Activated T-cell treated with anti-CD3 and anti-CD28 coated beads, Interleukin-2, amount 50 U/mL, for 4 hours (primary cell): ENCODE results near the gene TMC2. TPM values are rescaled to one million over a fixed set of nuclear protein-coding genes. Genes with fewer than 3 reads are reported as not detected.
A peak's percentile ranks its signal among the peaks of the same experiment; 100 is the strongest.

Experiments used
- ATAC-seq, 2 donors: fragments of 200-7000 bp; cut with Tn5 transposase; one replicate each; pipeline ENCODE4 v1.10.0; 2021
- DNase-seq: peaks from one replicate; pipeline ENCODE4 v3.0.0-alpha.2; 2020
- H3K27me3 Mint-ChIP-seq: one replicate; pipeline ENCODE4 v1.8.0; 2021; ENCODE audit warnings: low read depth, mixed read lengths
- H3K36me3 Mint-ChIP-seq: one replicate; pipeline ENCODE4 v1.8.0; 2022; ENCODE audit warnings: mixed read lengths; ENCODE audit not compliant: insufficient read depth
- H3K4me1 Mint-ChIP-seq: one replicate; pipeline ENCODE4 v1.8.0; 2021; ENCODE audit warnings: low read depth, mixed read lengths
- H3K4me3 Mint-ChIP-seq: one replicate; pipeline ENCODE4 v1.8.0; 2021; ENCODE audit warnings: mild to moderate bottlenecking, moderate library complexity, mixed read lengths
- H3K9me3 Mint-ChIP-seq: one replicate; pipeline ENCODE4 v1.8.0; 2021; ENCODE audit warnings: mixed read lengths
- total RNA-seq, 3 donors: library from RNA; stranded (reverse); gene quantifications; one replicate each; pipeline ENCODE4 v1.2.1, GENCODE V29; 2021

TMC2 gene
- total RNA-seq, 3 donors from 2014 or later, result not detected

DNA sequence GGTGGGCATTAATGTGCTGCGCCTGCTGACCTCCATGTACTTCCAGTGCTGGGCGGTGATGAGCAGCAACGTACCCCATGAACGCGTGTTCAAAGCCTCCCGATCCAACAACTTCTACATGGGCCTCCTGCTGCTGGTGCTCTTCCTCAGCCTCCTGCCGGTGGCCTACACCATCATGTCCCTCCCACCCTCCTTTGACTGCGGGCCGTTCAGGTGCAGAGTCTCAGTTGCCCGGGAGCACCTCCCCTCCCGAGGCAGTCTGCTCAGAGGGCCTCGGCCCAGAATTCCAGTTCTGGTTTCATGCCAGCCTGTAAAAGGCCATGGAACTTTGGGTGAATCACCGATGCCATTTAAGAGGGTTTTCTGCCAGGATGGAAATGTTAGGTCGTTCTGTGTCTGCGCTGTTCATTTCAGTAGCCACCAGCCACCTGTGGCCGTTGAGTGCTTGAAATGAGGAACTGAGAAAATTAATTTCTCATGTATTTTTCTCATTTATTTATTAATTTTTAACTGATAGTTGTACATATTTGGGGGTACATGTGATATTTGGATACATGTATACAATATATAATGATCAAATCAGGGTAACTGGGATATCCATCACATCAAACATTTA lies 80.8 kb downstream of the TMC2 start:
- DNase-seq (no peak), ATAC-seq (no peak)
- no peak overlapping the region for H3K4me3 Mint-ChIP-seq
- peaks cover 30% of the 10 kb centered on the region for H3K27me3 Mint-ChIP-seq
- no peaks in the 10 kb centered on the region for H3K9me3 Mint-ChIP-seq
- no peaks in the 10 kb centered on the region for H3K4me1 Mint-ChIP-seq
- H3K36me3 Mint-ChIP-seq, result no peaks in the 10 kb centered on the region

DNA sequence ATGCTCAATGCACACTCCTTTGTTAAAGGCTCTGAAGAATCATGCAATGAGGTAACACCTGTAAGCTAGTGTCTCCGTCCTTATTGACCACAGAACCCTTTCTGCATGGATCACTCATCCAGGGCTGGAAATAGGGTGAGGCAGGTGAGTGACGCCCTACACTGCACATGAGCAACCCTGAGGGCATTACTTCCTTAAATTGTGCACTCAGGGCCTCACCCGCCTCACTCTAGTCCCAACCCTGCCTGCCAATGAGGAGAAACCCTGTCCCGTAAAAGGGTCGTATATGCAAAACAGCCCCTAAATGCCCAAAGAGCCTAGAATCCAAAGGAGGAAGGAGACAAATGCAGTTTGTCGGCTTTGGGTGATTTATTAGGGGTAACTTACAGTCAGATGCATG lies 82.4 kb downstream of the TMC2 start:
- H3K27me3 Mint-ChIP-seq, result peaks cover 35% of the 10 kb centered on the region
- no peaks in the 10 kb centered on the region for H3K36me3 Mint-ChIP-seq
- no peaks in the 10 kb centered on the region for H3K4me1 Mint-ChIP-seq
- H3K4me3 Mint-ChIP-seq, result no peak overlapping the region
- no peak for ATAC-seq
- H3K9me3 Mint-ChIP-seq, result no peaks in the 10 kb centered on the region
- DNase-seq, result no peak

DNA sequence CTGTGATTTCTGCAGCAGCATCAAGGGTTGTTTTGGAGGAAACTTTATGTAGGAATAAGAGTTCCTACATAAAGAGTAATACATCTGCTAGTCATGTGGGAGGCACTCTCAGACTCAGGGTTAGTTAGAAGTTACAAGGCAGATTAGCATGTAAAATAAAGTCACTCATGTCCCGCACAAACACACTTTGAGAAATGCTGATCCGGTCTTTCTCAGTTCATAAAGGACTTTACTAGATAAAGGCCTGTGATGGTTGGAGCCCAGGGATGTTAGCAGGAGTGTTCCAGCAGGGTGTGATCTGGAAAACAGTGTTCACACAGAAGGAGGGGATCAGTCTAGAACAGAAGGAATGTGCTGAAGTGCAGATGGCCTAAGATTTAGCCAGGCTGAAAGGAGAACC lies 83.0 kb downstream of the TMC2 start:
- no peak for DNase-seq
- Mint-ChIP-seq H3K9me3 (no peaks in the 10 kb centered on the region), H3K36me3 (no peaks in the 10 kb centered on the region), H3K27me3 (peaks cover 35% of the 10 kb centered on the region), H3K4me3 (no peak overlapping the region), H3K4me1 (no peaks in the 10 kb centered on the region)
- no peak for ATAC-seq

DNA sequence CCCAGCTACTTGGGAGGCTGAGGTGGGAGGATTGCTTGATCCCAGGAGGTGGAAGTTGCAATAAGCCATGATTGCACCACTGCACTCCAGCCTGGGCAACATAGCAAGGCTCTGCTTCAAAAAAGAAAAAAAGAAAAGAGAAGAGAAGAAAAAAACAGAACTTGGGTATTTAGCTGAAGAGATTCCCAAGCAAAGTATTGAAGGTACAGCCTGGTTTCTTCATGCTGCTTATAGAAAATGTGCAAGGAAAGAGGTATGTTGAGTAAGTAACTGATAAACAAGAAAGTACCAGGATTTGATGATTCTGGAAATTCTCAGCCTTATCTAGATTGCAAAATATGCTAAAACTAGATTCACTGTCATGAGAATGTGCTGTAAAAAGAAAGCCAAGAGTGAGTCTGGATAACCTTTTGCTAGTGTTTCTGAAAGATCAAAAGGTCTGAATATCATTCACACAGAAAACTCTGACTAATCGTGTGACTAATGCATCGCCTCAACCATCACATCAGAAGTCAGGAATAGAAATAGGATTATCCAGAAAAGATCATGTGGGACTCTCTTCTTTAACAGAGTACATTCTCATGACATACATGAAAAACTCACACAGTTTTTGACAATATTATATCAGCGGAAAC lies 83.7 kb downstream of the TMC2 start:
- H3K9me3 Mint-ChIP-seq, result no peaks in the 10 kb centered on the region
- no peak overlapping the region for H3K4me3 Mint-ChIP-seq
- DNase-seq, result no peak
- no peak for ATAC-seq
- H3K4me1 Mint-ChIP-seq, result no peaks in the 10 kb centered on the region
- H3K27me3 Mint-ChIP-seq, result peaks cover 35% of the 10 kb centered on the region
- no peaks in the 10 kb centered on the region for H3K36me3 Mint-ChIP-seq

DNA sequence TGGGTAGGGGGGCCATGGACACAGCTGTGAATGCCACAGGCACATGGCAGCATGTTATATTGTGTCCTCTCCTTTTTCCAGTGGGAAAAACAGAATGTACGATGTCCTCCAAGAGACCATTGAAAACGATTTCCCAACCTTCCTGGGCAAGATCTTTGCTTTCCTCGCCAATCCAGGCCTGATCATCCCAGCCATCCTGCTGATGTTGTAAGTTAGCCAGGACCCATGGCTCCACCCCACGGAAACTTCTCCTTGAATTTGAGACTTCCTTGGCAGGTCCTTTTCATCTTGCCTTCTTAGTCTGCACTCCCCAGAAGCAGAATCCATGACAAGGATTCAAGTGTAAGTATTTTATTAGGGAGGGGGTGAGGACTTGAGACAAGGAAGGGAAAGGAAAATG lies 87.8 kb downstream of the TMC2 start:
- Mint-ChIP-seq H3K9me3 (peaks cover 13% of the 10 kb centered on the region), H3K4me3 (no peak overlapping the region), H3K27me3 (peaks cover 30% of the 10 kb centered on the region), H3K36me3 (no peaks in the 10 kb centered on the region), H3K4me1 (no peaks in the 10 kb centered on the region)
- no peak for DNase-seq
- no peak for ATAC-seq

DNA sequence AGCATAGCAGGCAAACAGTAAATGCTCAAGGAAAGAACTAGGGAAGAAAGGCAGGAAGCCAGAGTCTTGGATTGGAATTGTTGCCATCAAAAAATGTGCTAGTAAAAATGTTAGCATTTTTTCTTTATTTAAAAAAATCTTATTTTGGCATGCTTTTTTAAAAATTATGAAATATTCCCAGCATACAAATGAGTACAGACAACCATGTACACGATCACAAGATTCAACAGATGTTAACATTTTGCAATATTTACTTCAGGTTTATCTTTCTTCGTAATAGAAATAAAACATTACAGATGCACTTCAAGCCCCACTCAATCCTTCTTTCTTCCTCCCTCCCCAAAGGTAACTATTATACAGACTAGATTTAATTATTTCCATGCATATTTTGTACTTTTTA lies 88.7 kb downstream of the TMC2 start:
- no peak for DNase-seq
- no peak for ATAC-seq
- no peaks in the 10 kb centered on the region for H3K36me3 Mint-ChIP-seq
- peaks cover 16% of the 10 kb centered on the region for H3K9me3 Mint-ChIP-seq
- H3K27me3 Mint-ChIP-seq, result peaks cover 22% of the 10 kb centered on the region
- H3K4me3 Mint-ChIP-seq, result no peak overlapping the region
- H3K4me1 Mint-ChIP-seq, result no peaks in the 10 kb centered on the region

DNA sequence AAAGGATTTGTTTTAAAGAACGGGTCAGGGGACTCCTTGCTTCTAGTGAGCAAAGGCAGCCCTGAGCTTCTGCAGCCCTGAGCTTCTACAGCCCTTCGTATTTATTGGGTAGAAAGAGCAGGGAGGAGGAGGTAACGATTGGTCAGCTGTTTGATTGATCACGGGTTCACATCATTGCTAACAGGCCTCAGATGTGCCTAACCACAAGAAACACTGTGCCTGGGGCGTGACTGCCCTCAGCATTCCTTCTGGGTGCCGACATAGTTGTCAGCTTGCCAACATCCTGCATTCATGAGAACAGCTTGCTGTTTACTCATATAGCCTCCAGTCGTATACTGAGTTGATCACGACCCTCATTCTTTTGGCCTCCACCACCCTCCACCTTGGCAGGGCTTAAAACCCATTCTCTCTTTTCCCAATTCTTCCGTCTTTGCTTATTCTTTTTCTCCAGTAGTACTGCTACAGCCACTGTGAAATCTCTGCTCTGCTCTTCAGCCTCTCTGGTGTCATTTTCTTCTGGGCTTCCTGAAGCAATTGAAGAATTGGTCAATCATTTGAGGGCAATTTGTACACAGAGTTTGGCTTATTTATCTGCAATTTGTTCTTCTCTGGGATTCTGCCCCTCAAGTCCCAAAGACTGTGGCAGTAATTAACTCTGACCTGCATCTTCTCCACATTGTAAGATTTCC lies 90.6 kb downstream of the TMC2 start:
- peaks cover 21% of the 10 kb centered on the region for H3K27me3 Mint-ChIP-seq
- no peak overlapping the region for H3K4me3 Mint-ChIP-seq
- ATAC-seq (no peak), DNase-seq (no peak)
- no peaks in the 10 kb centered on the region for H3K4me1 Mint-ChIP-seq
- H3K9me3 Mint-ChIP-seq, result peaks cover 33% of the 10 kb centered on the region
- peaks cover 1% of the 10 kb centered on the region for H3K36me3 Mint-ChIP-seq

DNA sequence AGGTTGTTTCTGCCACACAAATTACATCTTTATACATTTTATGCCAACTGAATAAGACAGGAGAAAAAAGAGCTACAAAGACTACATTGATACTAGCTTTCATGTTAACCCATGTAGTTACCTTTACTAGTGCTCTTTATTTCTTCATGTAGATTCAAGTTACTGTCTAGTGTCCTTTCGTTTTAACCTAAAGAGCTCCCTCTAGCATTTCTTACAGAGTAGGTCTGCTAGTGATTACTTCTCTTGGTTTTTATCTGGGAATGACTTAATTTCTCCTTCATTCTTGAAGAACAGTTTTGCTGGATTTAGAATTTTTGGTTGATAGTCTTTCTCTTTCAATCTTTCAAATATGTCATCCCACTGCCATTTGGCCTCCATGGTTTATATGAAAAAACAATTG lies 94.9 kb downstream of the TMC2 start:
- no peak for ATAC-seq
- H3K27me3 Mint-ChIP-seq, result peaks cover 18% of the 10 kb centered on the region
- H3K4me3 Mint-ChIP-seq, result no peak overlapping the region
- peaks cover 28% of the 10 kb centered on the region for H3K9me3 Mint-ChIP-seq
- DNase-seq, result no peak
- peaks cover 1% of the 10 kb centered on the region for H3K36me3 Mint-ChIP-seq
- H3K4me1 Mint-ChIP-seq, result no peaks in the 10 kb centered on the region

DNA sequence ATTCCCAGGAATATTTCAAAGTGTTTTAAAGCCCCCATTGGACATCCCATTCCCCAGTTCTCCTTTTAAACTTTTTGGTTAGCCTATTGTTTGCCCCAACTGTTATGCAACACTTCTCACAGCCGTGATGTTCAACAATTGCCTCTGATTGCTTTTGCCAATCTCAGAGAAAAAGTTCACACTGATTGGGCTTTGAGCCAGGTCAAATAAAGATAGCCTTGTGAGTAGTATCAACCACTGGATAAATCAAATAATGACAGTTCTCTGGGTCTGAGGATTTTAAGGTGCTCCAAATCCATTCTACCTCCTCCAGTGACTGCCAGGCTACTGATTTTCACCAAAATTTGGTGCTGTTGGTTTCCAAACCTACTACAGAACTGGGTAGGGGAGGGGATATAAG lies 97.0 kb downstream of the TMC2 start:
- H3K9me3 Mint-ChIP-seq, result peaks cover 21% of the 10 kb centered on the region
- H3K36me3 Mint-ChIP-seq, result peaks cover 1% of the 10 kb centered on the region
- no peak for ATAC-seq

DNA sequence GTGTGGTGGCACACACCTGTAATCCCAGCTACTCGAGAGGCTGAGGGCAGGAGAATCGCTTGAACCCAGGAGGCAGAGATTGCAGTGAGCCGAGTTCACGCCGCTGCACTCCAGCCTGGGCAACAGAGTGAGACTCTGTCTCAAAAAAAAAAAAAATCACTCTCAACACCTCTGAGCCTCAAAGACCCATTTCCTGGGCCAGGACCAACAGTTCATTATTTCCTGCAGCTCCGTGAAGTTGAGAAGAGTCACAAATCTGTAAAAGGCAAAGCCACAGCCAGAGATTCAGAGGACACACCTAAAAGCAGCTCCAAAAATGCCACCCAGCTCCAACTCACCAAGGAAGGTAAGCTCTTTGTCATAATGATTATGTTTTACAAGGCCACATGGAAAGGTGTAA lies 100.9 kb downstream of the TMC2 start:
- no peaks in the 10 kb centered on the region for H3K4me1 Mint-ChIP-seq
- no peak for DNase-seq
- no peak overlapping the region for H3K4me3 Mint-ChIP-seq
- no peaks in the 10 kb centered on the region for H3K36me3 Mint-ChIP-seq
- H3K27me3 Mint-ChIP-seq, result peaks cover 6% of the 10 kb centered on the region
- ATAC-seq, result no peak
- no peaks in the 10 kb centered on the region for H3K9me3 Mint-ChIP-seq

More for the DNA sequence above, 97.0 kb downstream of the TMC2 start:
- Mint-ChIP-seq H3K4me3 (no peak overlapping the region), H3K27me3 (peaks cover 14% of the 10 kb centered on the region), H3K4me1 (no peaks in the 10 kb centered on the region)
- no peak for DNase-seq

DNA sequence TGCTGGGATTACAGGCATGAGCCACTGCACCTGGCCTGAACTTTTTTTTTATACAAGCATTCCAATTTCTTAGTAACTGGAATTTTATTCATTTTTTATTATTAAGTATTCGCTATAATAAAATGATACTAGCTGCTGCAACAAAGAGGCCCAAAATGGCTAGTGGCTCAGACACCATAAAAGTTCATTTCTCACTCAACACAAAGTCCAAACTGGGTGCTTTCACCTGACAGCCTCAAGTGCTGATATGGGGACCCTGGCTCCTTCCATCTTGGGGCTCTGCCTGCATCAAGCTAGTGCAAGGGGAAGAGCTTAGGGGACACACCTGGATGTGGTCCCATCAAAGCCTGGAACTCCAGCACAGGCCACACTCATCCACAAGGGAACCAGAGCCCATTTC lies 103.9 kb downstream of the TMC2 start:
- Mint-ChIP-seq H3K36me3 (peaks cover 3% of the 10 kb centered on the region), H3K4me1 (no peaks in the 10 kb centered on the region), H3K9me3 (no peaks in the 10 kb centered on the region), H3K27me3 (no peaks in the 10 kb centered on the region), H3K4me3 (no peak overlapping the region)
- no peak for DNase-seq
- ATAC-seq, result no peak

DNA sequence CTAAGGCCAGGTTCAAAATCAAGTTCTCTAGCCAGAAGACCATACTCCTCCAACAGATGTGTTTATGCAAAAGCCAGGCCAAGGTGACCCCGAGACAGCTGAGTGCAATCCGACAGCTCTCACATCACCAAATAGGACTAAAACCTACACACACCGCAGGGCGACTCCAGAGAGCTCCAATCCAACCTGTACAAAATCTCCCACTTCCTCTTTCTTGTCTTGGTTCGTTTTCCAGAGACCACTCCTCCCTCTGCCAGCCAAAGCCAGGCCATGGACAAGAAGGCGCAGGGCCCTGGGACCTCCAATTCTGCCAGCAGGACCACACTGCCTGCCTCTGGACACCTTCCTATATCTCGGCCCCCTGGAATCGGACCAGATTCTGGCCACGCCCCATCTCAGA lies 104.5 kb downstream of the TMC2 start:
- Mint-ChIP-seq H3K27me3 (no peaks in the 10 kb centered on the region), H3K36me3 (peaks cover 3% of the 10 kb centered on the region), H3K4me3 (no peak overlapping the region), H3K4me1 (no peaks in the 10 kb centered on the region), H3K9me3 (no peaks in the 10 kb centered on the region)
- ATAC-seq (no peak), DNase-seq (no peak)

DNA sequence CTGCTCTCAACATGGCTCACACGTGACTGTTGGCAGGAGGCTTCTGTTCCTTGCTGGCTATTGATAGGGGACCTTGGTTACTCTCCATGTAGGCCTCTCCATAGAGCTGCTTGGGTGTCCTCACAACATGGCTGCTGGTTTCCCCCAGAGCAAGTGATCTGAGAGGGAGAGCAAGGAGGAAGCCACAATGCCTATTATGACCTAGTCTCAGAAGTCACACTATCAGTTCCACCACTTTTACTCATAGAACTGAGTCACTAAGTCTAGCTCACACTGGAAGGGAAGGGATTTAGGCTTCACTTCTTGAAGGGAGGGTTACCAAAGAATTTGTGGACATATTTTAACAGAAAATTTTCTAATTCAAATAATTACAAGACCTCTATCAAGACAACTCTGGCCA lies 107.3 kb downstream of the TMC2 start:
- no peak overlapping the region for H3K4me3 Mint-ChIP-seq
- no peaks in the 10 kb centered on the region for H3K27me3 Mint-ChIP-seq
- ATAC-seq (no peak), DNase-seq (no peak)
- no peaks in the 10 kb centered on the region for H3K9me3 Mint-ChIP-seq
- no peaks in the 10 kb centered on the region for H3K4me1 Mint-ChIP-seq
- H3K36me3 Mint-ChIP-seq, result peaks cover 3% of the 10 kb centered on the region

DNA sequence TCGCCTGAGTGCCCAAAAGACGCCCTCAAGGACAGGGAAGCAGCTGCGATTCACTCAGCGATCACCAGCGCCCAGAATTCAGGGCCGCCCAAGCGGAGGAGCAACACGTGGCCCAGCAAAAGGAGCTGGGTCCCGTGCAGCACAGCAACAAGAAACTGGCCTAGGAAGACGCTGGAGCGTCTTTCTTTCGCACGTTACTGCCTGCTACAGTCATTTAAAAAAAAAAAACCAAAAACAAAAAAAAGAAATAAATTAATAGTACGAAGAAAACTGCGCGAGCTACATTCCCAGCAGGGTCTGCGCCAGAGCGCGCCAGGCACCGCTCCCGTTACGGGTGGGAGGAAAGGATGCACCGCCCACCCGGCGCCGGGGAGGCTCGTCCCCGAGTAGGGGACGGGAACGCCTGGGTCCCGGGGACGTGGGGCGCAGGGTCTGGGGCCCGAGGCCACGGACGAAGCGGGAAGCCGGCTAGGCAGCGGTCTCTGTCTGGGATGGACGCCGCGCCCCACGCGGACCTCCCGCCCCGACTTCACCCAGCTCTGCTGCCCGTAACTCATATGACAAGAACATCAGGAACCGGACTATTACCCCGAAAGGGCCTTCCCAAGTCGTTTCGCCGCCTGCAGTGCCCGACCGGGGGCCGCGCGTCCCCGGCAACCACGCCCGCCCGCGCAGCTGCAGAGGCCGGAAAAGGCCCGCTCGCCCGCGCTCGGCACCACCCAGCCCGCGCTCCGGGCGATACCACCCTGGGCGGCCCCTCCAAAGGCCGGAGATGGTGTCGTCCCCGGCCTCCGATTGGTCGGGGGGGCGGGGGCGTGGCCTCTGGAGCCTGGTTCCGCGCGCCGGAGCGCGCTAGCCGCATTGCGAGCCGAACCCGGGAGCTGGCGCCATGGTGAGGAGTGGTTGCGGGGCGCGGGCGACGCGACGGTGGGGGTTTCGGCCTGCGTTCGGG lies 115.7 kb downstream of the TMC2 start, which contains the start of gene NOP56:
Gene NOP56 (plus strand): TSS at position 861 of the 952 bp plus-strand sequence. CDS start 29 bp downstream, at position 890.
- Mint-ChIP-seq H3K9me3 (no peaks in the 10 kb centered on the region), H3K27me3 (no peaks in the 10 kb centered on the region), H3K4me3 (peak within 1 kb of the TSS; percentile 89), H3K36me3 (peaks cover 34% of the 10 kb centered on the region), H3K4me1 (peaks cover 40% of the 10 kb centered on the region)
- DNase-seq (peak; percentile 95), ATAC-seq (peak; percentile 86 to 88)
